Body of pancreas (tissue), 4 donors: ENCODE results near the gene XRCC4. TPM values are rescaled to one million over a fixed set of nuclear protein-coding genes. Genes with fewer than 3 reads are reported as not detected.

ENCODE experiments used
- ATAC-seq: fragments of 150-250 bp; one replicate; pipeline ENCODE4 v1.9.1; 2016
- DNase-seq, 4 donors: peaks; one replicate each; pipeline ENCODE4 v3.0.0-alpha.2; 2019
- H3K27ac ChIP-seq, 4 donors: fragments of 200-600 bp; sonication (generic); 1 replicate in 3 of 4; 2 replicates in 1 of 4; pipeline versions ENCODE4 v1.5.1 to v1.6.1; 2016 to 2019; ENCODE audit warnings: mild to moderate bottlenecking in 1 of 4, mixed read lengths in 1 of 4, moderate library complexity in 1 of 4
- H3K27me3 ChIP-seq, 2 donors: fragments of 200-600 bp; sonication (generic); one replicate each; pipeline ENCODE4 v1.6.0; 2016; ENCODE audit warnings: mild to moderate bottlenecking in 1 of 2
- H3K36me3 ChIP-seq, 2 donors: fragments of 200-600 bp; sonication (generic); replicated peaks in 1 of 2; 2 replicates each; pipeline ENCODE4 v1.5.1; 2016; ENCODE audit warnings: low read depth in 2 of 2; ENCODE audit not compliant: insufficient read depth in 1 of 2
- H3K4me1 ChIP-seq: fragments of 200-600 bp; sonication (generic); one replicate; pipeline ENCODE4 v1.6.0; 2016
- H3K4me3 ChIP-seq, 2 donors: fragments of 200-600 bp; sonication (generic); 1 replicate in 1 of 2; 2 replicates in 1 of 2; pipeline ENCODE4 v1.5.1; 2016 to 2019
- H3K9me3 ChIP-seq, 3 donors: fragments of 200-600 bp; sonication (generic); 1 replicate in 2 of 3; 2 replicates in 1 of 3; pipeline ENCODE4 v1.5.1; 2016
- CTCF ChIP-seq, 7 experiments: fragments of 450-650 bp in 4 of 7; fragments of 200-600 bp in 3 of 7; sonication (generic) in 3 of 7; IDR thresholded peaks; one replicate each; pipeline ENCODE4 v1.5.1; 2016 to 2019; ENCODE audit warnings: antibody characterized with exemption in 7 of 7
- POLR2A ChIP-seq, 3 donors: fragments of 450-650 bp; IDR thresholded peaks; one replicate each; pipeline ENCODE4 v1.6.1; 2016; ENCODE audit warnings: antibody characterized with exemption in 3 of 3, mild to moderate bottlenecking in 2 of 3
- WGBS, 2 donors: methylation state at CpG; one replicate each; pipeline ENCODE4 v1.1.5; 2017; 5-methylcytosine and 5-hydroxymethylcytosine counted together
- intact Hi-C: fragments of 100-400 bp; cut with DNase I; formaldehyde crosslinking; loops from one replicate; pipeline ENCODE4 v1.15.1; 2023
- total RNA-seq, 2 donors: library from RNA; depleted of rRNA; stranded (reverse); fragments of >200 nt; gene quantifications; one replicate each; pipeline ENCODE4 v1.1.0, GENCODE V29; 2016

Gene XRCC4
- total RNA-seq, 2 donors from 2014 or later = 0.99 to 4.4 TPM

DNA sequence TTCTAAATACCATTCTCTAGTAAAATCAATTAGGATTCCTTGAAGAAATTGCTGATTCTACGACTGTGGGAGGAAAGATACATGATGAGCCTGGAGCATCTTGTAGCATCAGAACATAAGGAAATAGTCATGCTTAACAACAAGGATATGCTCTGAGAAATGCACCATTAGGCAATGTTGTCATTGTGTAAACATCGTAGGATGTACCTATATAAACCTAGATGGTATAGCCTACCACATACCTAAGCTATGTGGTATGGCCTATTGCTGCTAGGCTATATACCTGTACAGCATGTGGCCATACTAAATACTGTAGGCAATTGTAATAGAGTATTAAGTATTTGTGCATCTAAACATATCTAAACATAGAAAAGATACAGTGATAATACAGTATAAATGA is 316.8 kb downstream of the XRCC4 start:
- no peaks in the 10 kb centered on the region for H3K36me3 ChIP-seq
- ATAC-seq (no peak), DNase-seq (no peak)
- H3K9me3 ChIP-seq = no peaks in the 10 kb centered on the region
- no peak overlapping the region for H3K27ac ChIP-seq
- H3K27me3 ChIP-seq = no peaks in the 10 kb centered on the region
- H3K4me3 ChIP-seq = no peak overlapping the region
- intact Hi-C loops = no loop called here
- peaks cover 10% of the 10 kb centered on the region for H3K4me1 ChIP-seq
- TF ChIP-seq CTCF (IDR thresholded peaks at IDR 0.05) (no peak), POLR2A (IDR thresholded peaks at IDR 0.05) (no peak)
- 91 to 92% methylated on average over 2 of the region's 2 CpGs for WGBS, 2 donors

GRCh38 chr5:83396662-83397061 is 319.3 kb downstream of the XRCC4 start:
- intact Hi-C loops = no loop called here
- Histone ChIP-seq H3K27ac (no peak overlapping the region), H3K4me3 (no peak overlapping the region), H3K4me1 (peaks cover 7% of the 10 kb centered on the region), H3K9me3 (no peaks in the 10 kb centered on the region), H3K27me3 (no peaks in the 10 kb centered on the region), H3K36me3 (no peaks in the 10 kb centered on the region)
- ATAC-seq (no peak), DNase-seq (no peak)
- 59% methylated on average over 1 of the region's 1 CpG for WGBS, 2 donors
- no peak for TF ChIP-seq CTCF (IDR thresholded peaks at IDR 0.05)
- no peak for TF ChIP-seq POLR2A (IDR thresholded peaks at IDR 0.05)

DNA sequence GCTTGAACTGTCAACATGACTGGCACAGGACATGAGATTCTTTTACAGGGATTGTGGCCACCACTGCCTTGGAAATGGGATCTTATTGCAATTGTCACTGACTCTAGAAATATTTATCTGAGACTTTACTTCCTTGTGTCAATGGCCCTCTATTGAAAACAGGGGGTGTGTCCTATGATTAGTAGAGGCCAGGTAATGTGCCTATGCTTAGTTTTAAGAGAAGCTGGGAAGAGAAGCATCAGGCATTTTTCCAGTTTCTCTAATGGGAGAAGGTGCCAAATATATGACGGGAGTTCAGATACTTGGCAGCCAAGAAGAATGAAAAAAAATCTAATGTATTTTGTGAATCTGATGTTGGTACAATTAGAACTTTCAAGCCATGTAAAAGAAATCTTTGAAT is 320.3 kb downstream of the XRCC4 start:
- 17 to 21% methylated on average over 1 of the region's 1 CpG for WGBS, 2 donors
- TF ChIP-seq CTCF (IDR thresholded peaks at IDR 0.05) (no peak), POLR2A (IDR thresholded peaks at IDR 0.05) (no peak)
- peak; percentile 68 for ATAC-seq

GRCh38 chr5:83400241-83400640 is 322.9 kb downstream of the XRCC4 start:
- intact Hi-C loops = no loop called here
- Histone ChIP-seq H3K27me3 (no peaks in the 10 kb centered on the region), H3K4me3 (no peak overlapping the region), H3K36me3 (no peaks in the 10 kb centered on the region), H3K9me3 (no peaks in the 10 kb centered on the region), H3K4me1 (peaks cover 20% of the 10 kb centered on the region), H3K27ac (no peak overlapping the region)
- no peak for DNase-seq
- 83 to 92% methylated on average over 4 of the region's 4 CpGs for WGBS, 2 donors
- TF ChIP-seq CTCF (IDR thresholded peaks at IDR 0.05) = no peak
- no peak for ATAC-seq

More for the DNA sequence above, 320.3 kb downstream of the XRCC4 start:
- no peak for DNase-seq
- Histone ChIP-seq H3K4me1 (peaks cover 7% of the 10 kb centered on the region), H3K27me3 (no peaks in the 10 kb centered on the region), H3K36me3 (no peaks in the 10 kb centered on the region), H3K27ac (peak overlapping the region in 2 of 4 donors; percentile 0 to 15), H3K4me3 (no peak overlapping the region), H3K9me3 (no peaks in the 10 kb centered on the region)
- intact Hi-C loops = no loop called here

DNA sequence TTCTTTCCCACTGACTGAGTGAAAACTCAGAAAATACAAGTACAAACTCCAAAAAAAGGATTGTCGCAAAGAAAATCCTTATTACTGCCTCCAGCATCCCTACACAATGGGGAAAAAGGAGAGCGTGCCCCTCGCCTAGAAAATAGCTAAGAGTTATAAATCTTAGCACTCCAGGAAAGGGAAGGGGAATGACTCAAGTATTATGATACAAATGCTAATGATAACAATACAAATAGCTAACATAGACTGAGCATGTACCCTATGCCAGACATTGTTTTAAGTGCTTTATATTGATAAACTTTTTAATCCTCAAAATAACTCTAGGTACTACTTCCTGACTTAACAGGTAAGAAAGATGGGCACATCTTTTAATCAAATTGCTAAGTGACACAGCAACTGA is 323.4 kb downstream of the XRCC4 start:
- intact Hi-C loops = no loop called here
- Histone ChIP-seq H3K27ac (no peak overlapping the region), H3K4me3 (no peak overlapping the region), H3K4me1 (peaks cover 23% of the 10 kb centered on the region), H3K27me3 (no peaks in the 10 kb centered on the region), H3K36me3 (no peaks in the 10 kb centered on the region), H3K9me3 (no peaks in the 10 kb centered on the region)
- TF ChIP-seq POLR2A (IDR thresholded peaks at IDR 0.05) = no peak
- TF ChIP-seq CTCF (IDR thresholded peaks at IDR 0.05) = no peak
- DNase-seq = no peak
- ATAC-seq = no peak
- 85 to 91% methylated on average over 3 of the region's 3 CpGs for WGBS, 2 donors
